Prostate gland (tissue), 2 donors: ENCODE data around the gene TBC1D14. TPM values are rescaled to one million over a fixed set of nuclear protein-coding genes. Genes with fewer than 3 reads are reported as not detected.

Experiments used
- DNase-seq: peaks from one replicate; pipeline ENCODE4 v3.0.0-alpha.2; 2019; ENCODE audit warnings: low spot score
- H3K27ac ChIP-seq, 2 donors: fragments of 200-600 bp; sonication (generic); 2 replicates each; pipeline ENCODE4 v1.5.1; 2017 to 2019
- H3K27me3 ChIP-seq: fragments of 200-600 bp; sonication (generic); replicated peaks from 2 replicates; pipeline ENCODE4 v1.5.1; 2019; ENCODE audit not compliant: insufficient read depth
- H3K36me3 ChIP-seq, 2 donors: fragments of 200-600 bp; sonication (generic); 1 replicate in 1 of 2; 2 replicates in 1 of 2; pipeline versions ENCODE4 v1.5.1 to v1.8.1; 2017 to 2019
- H3K4me1 ChIP-seq: fragments of 200-600 bp; sonication (generic); replicated peaks from 2 replicates; pipeline ENCODE4 v1.5.1; 2019
- H3K4me3 ChIP-seq, 2 donors: fragments of 200-600 bp; sonication (generic); 2 replicates each; pipeline ENCODE4 v1.5.1; 2017 to 2019
- H3K9me3 ChIP-seq: fragments of 200-600 bp; sonication (generic); 2 replicates; pipeline ENCODE4 v1.5.1; 2017
- CTCF ChIP-seq, 4 experiments: fragments of 200-600 bp in 2 of 4; fragments of 450-650 bp in 2 of 4; sonication (generic) in 2 of 4; IDR thresholded peaks; 1 replicate in 3 of 4; 2 replicates in 1 of 4; pipeline ENCODE4 v1.5.1; 2016 to 2019; ENCODE audit warnings: antibody characterized with exemption in 4 of 4, mild to moderate bottlenecking in 2 of 4, moderate library complexity in 2 of 4
- POLR2A ChIP-seq: fragments of 450-650 bp; IDR thresholded peaks from one replicate; pipeline ENCODE4 v1.6.1; 2016; ENCODE audit warnings: antibody characterized with exemption, mild to moderate bottlenecking
- POLR2AphosphoS5 ChIP-seq: sonication (generic); formaldehyde crosslinking; IDR thresholded peaks from one replicate; pipeline ENCODE4 v1.6.1; 2017; ENCODE audit warnings: antibody characterized with exemption
- WGBS: methylation state at CpG from one replicate; pipeline ENCODE4 v1.1.5; 2018; 5-methylcytosine and 5-hydroxymethylcytosine counted together
- intact Hi-C: fragments of 100-400 bp; cut with DNase I; formaldehyde crosslinking; loops from one replicate; pipeline ENCODE4 v1.14.2; 2022
- total RNA-seq, 2 donors: library from RNA; depleted of rRNA; stranded (reverse); fragments of >200 nt; gene quantifications; one replicate each; pipeline ENCODE4 v1.1.0, GENCODE V29; 2016

Gene TBC1D14
- total RNA-seq, 2 donors from 2014 or later = 56.2 to 90.5 TPM

GRCh38 chr4:6887591-6888371, 21.8 kb upstream of the TBC1D14 start:
- H3K4me3 ChIP-seq = no peak overlapping the region
- DNase-seq = no peak
- H3K9me3 ChIP-seq = no peaks in the 10 kb centered on the region
- WGBS = 71% methylated on average over 21 of the region's 21 CpGs
- H3K4me1 ChIP-seq = no peaks in the 10 kb centered on the region
- intact Hi-C loops = loop anchor here (5.0 kb wide), 1 partner anchor 170 kb away; the partner anchor contains the start of gene BLOC1S4
- no peaks in the 10 kb centered on the region for H3K36me3 ChIP-seq
- no peaks in the 10 kb centered on the region for H3K27me3 ChIP-seq
- no peak overlapping the region for H3K27ac ChIP-seq
- TF ChIP-seq CTCF (IDR thresholded peaks at IDR 0.05) (no peak), POLR2AphosphoS5 (no peak), POLR2A (no peak)

- Histone ChIP-seq H3K27ac (no peak overlapping the region), H3K9me3 (no peaks in the 10 kb centered on the region), H3K4me3 (no peak overlapping the region), H3K36me3 (no peaks in the 10 kb centered on the region), H3K27me3 (no peaks in the 10 kb centered on the region), H3K4me1 (no peaks in the 10 kb centered on the region)
- no peak for DNase-seq
- TF ChIP-seq CTCF (IDR thresholded peaks at IDR 0.05) (no peak), POLR2A (no peak), POLR2AphosphoS5 (no peak)
- 82% methylated on average over 15 of the region's 15 CpGs for WGBS
- intact Hi-C loops = loop anchor here (5.0 kb wide), 1 partner anchor 171 kb away; the partner anchor contains the start of gene BLOC1S4
These were observed 21.0 kb upstream of the TBC1D14 start for GRCh38 chr4:6888506-6889071.

- Histone ChIP-seq H3K36me3 (no peaks in the 10 kb centered on the region), H3K4me1 (no peaks in the 10 kb centered on the region), H3K4me3 (no peak overlapping the region), H3K27me3 (no peaks in the 10 kb centered on the region), H3K9me3 (no peaks in the 10 kb centered on the region), H3K27ac (no peak overlapping the region)
- no peak for TF ChIP-seq CTCF (IDR thresholded peaks at IDR 0.05)
- no peak for TF ChIP-seq POLR2AphosphoS5
- no peak for TF ChIP-seq POLR2A
- DNase-seq = no peak
- intact Hi-C loops = loop anchor here (5.0 kb wide), 1 partner anchor 172 kb away; the partner anchor contains the start of gene BLOC1S4
- WGBS = 91% methylated on average over 37 of the region's 37 CpGs
These were observed 20.4 kb upstream of the TBC1D14 start for GRCh38 chr4:6889101-6889735.

- no peak for DNase-seq
- no peaks in the 10 kb centered on the region for H3K27me3 ChIP-seq
- no peaks in the 10 kb centered on the region for H3K36me3 ChIP-seq
- TF ChIP-seq POLR2AphosphoS5 = no peak
- TF ChIP-seq CTCF (IDR thresholded peaks at IDR 0.05) = no peak
- no peak for TF ChIP-seq POLR2A
- H3K4me3 ChIP-seq = no peak overlapping the region
- no peaks in the 10 kb centered on the region for H3K4me1 ChIP-seq
- intact Hi-C loops = loop anchor here (5.0 kb wide), 1 partner anchor 173 kb away; the partner anchor contains the start of gene BLOC1S4
- H3K27ac ChIP-seq = no peak overlapping the region
- H3K9me3 ChIP-seq = no peaks in the 10 kb centered on the region
- 92% methylated on average over 15 of the region's 15 CpGs for WGBS
These were observed 19.8 kb upstream of the TBC1D14 start for GRCh38 chr4:6889736-6890324.
